Esophagus muscularis mucosa (tissue), 4 donors: ENCODE data around the gene COX18.

Experiments
- CTCF ChIP-seq, 3 experiments: fragments of 200-600 bp in 2 of 3; fragments of 450-650 bp in 1 of 3; sonication (generic) in 2 of 3; IDR thresholded peaks; one replicate each; pipeline ENCODE4 v1.5.1; 2017 to 2019; ENCODE audit warnings: antibody characterized with exemption in 3 of 3, mild to moderate bottlenecking in 2 of 3, moderate library complexity in 1 of 3
- EP300 ChIP-seq: sonication (generic); formaldehyde crosslinking; IDR thresholded peaks from one replicate; pipeline ENCODE4 v1.6.1; 2017; ENCODE audit warnings: antibody characterized with exemption
- POLR2A ChIP-seq: fragments of 450-650 bp; IDR thresholded peaks from one replicate; pipeline ENCODE4 v1.6.1; 2017; ENCODE audit warnings: antibody characterized with exemption, moderate library complexity, mild to moderate bottlenecking, low read depth
- POLR2AphosphoS5 ChIP-seq, 2 donors: sonication (generic); formaldehyde crosslinking; IDR thresholded peaks; one replicate each; pipeline ENCODE4 v1.6.1; 2017; ENCODE audit warnings: antibody characterized with exemption in 2 of 2

GRCh38 chr4:73099143-73099542, 29.6 kb upstream of the COX18 start:
- TF ChIP-seq POLR2A (no peak), EP300 (no peak), CTCF (IDR thresholded peaks at IDR 0.05) (no peak), POLR2AphosphoS5 (IDR thresholded peaks at IDR 0.05) (no peak)
